ENCODE measurements around the gene NUP88. TPM values are rescaled to one million over a fixed set of nuclear protein-coding genes. Genes with fewer than 3 reads are reported as not detected.
A peak's percentile ranks its signal among the peaks of the same experiment; 100 is the strongest.

The NUP88 gene
- total and polyA plus RNA-seq, 8 donors: 33.0 to 74.9 (median 65.1) TPM

DNA sequence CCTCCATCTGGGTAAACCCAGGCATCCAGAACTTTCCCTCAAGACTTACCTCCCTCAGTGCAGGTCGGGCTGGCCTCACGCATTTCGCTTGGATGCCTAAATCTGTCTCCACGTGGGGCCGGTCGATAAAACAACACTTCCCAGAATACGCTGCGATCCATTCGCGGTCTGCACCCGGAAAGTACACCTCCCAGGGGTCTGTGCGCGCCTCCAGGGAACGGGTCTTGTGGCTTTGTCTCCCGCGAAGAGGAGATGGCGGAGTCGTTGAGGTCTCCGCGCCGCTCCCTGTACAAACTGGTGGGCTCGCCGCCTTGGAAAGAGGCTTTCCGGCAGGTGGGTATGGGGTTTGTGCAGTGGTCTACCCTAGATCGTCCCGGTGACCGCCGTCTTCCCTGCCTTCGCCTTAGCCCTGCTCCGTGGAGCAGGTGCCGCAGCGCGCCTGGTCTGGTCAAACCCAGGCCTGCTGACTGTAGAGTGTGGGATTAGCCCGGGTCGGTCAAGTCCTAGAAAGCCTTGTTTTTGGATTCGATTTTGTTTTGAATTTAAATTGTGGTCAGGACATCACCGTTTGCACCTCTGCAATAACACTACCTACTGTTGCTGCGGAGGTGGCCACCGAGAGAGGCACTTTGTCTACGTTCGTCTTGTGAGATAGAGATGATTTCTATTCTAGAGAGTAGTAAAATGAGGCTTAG is 644 bp upstream of the NUP88 start, which contains the start of gene RPAIN:
Gene RPAIN (plus strand): TSS at position 224 of the 695 bp plus-strand sequence. CDS start 29 bp downstream, at position 253.
- intact Hi-C loops (cut with DNase I): no loop called here
- peaks cover 3 to 54% of the 10 kb centered on the region in 2 donors for H3K4me1 ChIP-seq
- no peaks in the 10 kb centered on the region for H3K27me3 ChIP-seq
- H3K36me3 ChIP-seq: peaks cover 0 to 51% of the 10 kb centered on the region in 2 donors
- ATAC-seq: peak; percentile 89
- peak within 1 kb of the TSS; percentile 88 to 91 for H3K27ac ChIP-seq
- peak within 1 kb of the TSS; percentile 73 to 98 for H3K4me3 ChIP-seq
- H3K9me3 ChIP-seq: no peaks in the 10 kb centered on the region
- DNase-seq: peak in 3 of 4 donors; percentile 91 to 93 (median 91)
- TF ChIP-seq CTCF (IDR thresholded peaks at IDR 0.05): no peak

DNA sequence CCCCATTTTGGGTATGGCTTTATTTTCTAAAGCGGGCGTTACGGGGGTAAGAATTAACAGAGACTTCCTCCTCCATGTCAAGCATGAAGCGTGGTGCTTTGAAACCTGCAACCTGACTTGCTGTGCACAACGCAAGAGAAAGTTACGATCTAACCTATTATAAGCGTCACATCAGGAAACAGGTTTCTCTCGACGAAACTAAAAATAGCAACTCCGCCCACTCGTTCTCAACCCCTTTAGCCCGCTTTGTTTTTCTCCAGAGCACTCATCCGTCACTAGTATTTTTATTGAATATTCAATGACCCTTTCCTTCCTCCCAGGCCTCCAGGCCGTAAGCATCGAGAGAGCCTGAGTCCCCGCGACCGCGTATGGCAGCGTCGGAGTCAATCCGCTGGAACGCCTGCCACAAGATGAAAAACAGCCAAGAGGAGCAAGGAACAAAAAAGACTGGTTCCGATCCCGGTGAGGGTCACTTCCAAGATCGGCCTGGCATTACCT is 555 bp downstream of the NUP88 start:
- peak overlapping the region; percentile 73 to 98 for H3K4me3 ChIP-seq
- peaks cover 0 to 50% of the 10 kb centered on the region in 2 donors for H3K36me3 ChIP-seq
- peaks cover 3 to 59% of the 10 kb centered on the region in 2 donors for H3K4me1 ChIP-seq
- DNase-seq: peak in 3 of 4 donors; percentile 28 to 58 (median 43)
- intact Hi-C loops (cut with DNase I): no loop called here
- ATAC-seq: peak; percentile 58
- H3K27ac ChIP-seq: peak overlapping the region; percentile 88 to 91
- H3K27me3 ChIP-seq: no peaks in the 10 kb centered on the region
- TF ChIP-seq CTCF (IDR thresholded peaks at IDR 0.05): no peak
- no peaks in the 10 kb centered on the region for H3K9me3 ChIP-seq

DNA sequence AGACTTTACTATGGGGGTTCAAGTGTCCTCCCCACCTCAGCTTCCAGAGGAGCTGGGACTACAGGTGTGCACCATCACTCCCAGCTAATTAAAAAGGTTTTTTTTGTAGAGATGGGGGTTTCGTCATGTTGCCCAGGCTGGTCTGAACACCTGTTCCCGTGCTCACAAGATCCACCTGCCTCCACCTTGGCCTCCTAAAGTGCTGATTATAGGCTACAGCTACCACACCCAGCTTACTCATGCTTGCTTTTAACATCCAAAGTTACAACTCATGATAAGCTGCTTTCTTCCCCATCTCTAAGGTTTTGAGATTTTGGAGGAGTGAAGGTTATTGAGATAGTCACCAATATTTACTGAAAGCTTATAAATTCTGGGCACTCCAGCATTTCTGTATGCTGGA is 2.6 kb downstream of the NUP88 start:
- H3K4me1 ChIP-seq: peaks cover 3 to 46% of the 10 kb centered on the region in 2 donors
- no peak overlapping the region for H3K4me3 ChIP-seq
- H3K36me3 ChIP-seq: peaks cover 0 to 50% of the 10 kb centered on the region in 2 donors
- no peak for TF ChIP-seq CTCF (IDR thresholded peaks at IDR 0.05)
- H3K9me3 ChIP-seq: no peaks in the 10 kb centered on the region
- H3K27ac ChIP-seq: no peak overlapping the region
- no peaks in the 10 kb centered on the region for H3K27me3 ChIP-seq
- intact Hi-C loops (cut with DNase I): no loop called here
- no peak for ATAC-seq
- no peak for DNase-seq

DNA sequence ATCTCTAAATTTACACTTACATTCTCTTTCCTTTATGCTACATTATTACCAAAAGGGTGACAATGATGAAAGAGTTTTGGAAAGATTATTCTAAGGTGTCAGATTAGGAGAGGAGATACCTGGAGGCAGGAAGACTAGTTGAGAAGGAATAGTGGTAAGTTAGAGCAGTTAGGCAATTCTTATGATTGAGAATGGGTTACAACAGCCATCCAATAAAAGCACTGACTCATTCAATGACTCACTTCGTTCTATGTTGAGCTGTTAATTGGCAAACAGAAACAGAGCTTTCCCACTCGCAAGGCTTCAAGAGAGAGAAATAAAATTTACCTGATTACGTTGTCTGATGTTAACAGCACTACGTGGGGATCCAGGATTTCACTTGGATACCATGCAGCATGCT is 5.8 kb downstream of the NUP88 start:
- no peak for TF ChIP-seq CTCF (IDR thresholded peaks at IDR 0.05)
- ATAC-seq (peak; percentile 68), DNase-seq (no peak)
- H3K4me1 ChIP-seq: peaks cover 3 to 28% of the 10 kb centered on the region in 2 donors
- H3K27me3 ChIP-seq: no peaks in the 10 kb centered on the region
- intact Hi-C loops (cut with DNase I): no loop called here
- H3K9me3 ChIP-seq: no peaks in the 10 kb centered on the region
- H3K27ac ChIP-seq: peak overlapping the region in 1 of 2 donors; percentile 8
- H3K36me3 ChIP-seq: peaks cover 0 to 77% of the 10 kb centered on the region in 2 donors
- no peak overlapping the region for H3K4me3 ChIP-seq

GRCh38 chr17:5410594-5411272 is 8.7 kb downstream of the NUP88 start:
- TF ChIP-seq CTCF (IDR thresholded peaks at IDR 0.05): no peak
- no peaks in the 10 kb centered on the region for H3K27me3 ChIP-seq
- ATAC-seq (no peak), DNase-seq (no peak)
- H3K4me3 ChIP-seq: no peak overlapping the region
- H3K27ac ChIP-seq: no peak overlapping the region
- peaks cover 0 to 10% of the 10 kb centered on the region in 2 donors for H3K4me1 ChIP-seq
- intact Hi-C loops (cut with DNase I): no loop called here
- H3K9me3 ChIP-seq: no peaks in the 10 kb centered on the region
- peaks cover 0 to 99% of the 10 kb centered on the region in 2 donors for H3K36me3 ChIP-seq

Data from left lung (tissue), 10 donors.